CD14-positive monocyte (primary cell): ENCODE results near the gene SLC6A18. TPM values are rescaled to one million over a fixed set of nuclear protein-coding genes. Genes with fewer than 3 reads are reported as not detected.

Experiments used
- DNase-seq, 3 donors: peaks; one replicate each; pipeline ENCODE4 v3.0.0-alpha.2; 2011 to 2022
- H2AFZ ChIP-seq: 2 replicates; pipeline ENCODE4 v1.6.0; 2012; ENCODE audit warnings: mild to moderate bottlenecking, low read depth, low read length, inconsistent platforms; ENCODE audit not compliant: insufficient read depth, poor library complexity, severe bottlenecking
- H3K27ac ChIP-seq, 2 donors: 1 replicate in 1 of 2; 2 replicates in 1 of 2; pipeline ENCODE4 v1.5.1; 2012 to 2013; ENCODE audit warnings: low read length in 2 of 2, control low read depth in 1 of 2, inconsistent platforms in 1 of 2, low read depth in 1 of 2, mild to moderate bottlenecking in 1 of 2
- H3K27me3 ChIP-seq, 2 donors: one replicate each; pipeline versions ENCODE4 v1.6.0 to v1.6.1; 2011 to 2013; ENCODE audit warnings: low read length in 2 of 2; ENCODE audit not compliant: control insufficient read depth in 2 of 2, insufficient read depth in 2 of 2
- H3K36me3 ChIP-seq, 2 donors: replicated peaks in 1 of 2; 1 replicate in 1 of 2; 2 replicates in 1 of 2; pipeline versions ENCODE4 v1.5.1 to v1.6.1; 2012 to 2013; ENCODE audit warnings: low read length in 2 of 2, control low read depth in 1 of 2, inconsistent platforms in 1 of 2, mild to moderate bottlenecking in 1 of 2; ENCODE audit not compliant: insufficient read depth in 2 of 2, control insufficient read depth in 1 of 2
- H3K4me1 ChIP-seq, 2 donors: 1 replicate in 1 of 2; 2 replicates in 1 of 2; pipeline versions ENCODE4 v1.5.1 to v1.6.1; 2012 to 2013; ENCODE audit warnings: low read length in 2 of 2, control low read depth in 1 of 2, inconsistent platforms in 1 of 2, mild to moderate bottlenecking in 1 of 2, moderate library complexity in 1 of 2; ENCODE audit not compliant: insufficient read depth in 2 of 2, control insufficient read depth in 1 of 2
- H3K4me2 ChIP-seq: replicated peaks from 2 replicates; pipeline ENCODE3; 2012; ENCODE audit warnings: low read length, moderate library complexity, mild to moderate bottlenecking; ENCODE audit not compliant: poor library complexity, severe bottlenecking; ENCODE audit errors: extremely low read depth
- H3K4me3 ChIP-seq, 3 experiments: fragments of 200-600 bp in 1 of 3; sonication (generic) in 1 of 3; replicated peaks in 1 of 3; 1 replicate in 2 of 3; 2 replicates in 1 of 3; pipeline ENCODE4 v1.5.1; 2011 to 2013; ENCODE audit warnings: low read length in 3 of 3, mild to moderate bottlenecking in 3 of 3, control low read depth in 2 of 3, low read depth in 2 of 3, inconsistent platforms in 1 of 3, moderate library complexity in 1 of 3
- H3K79me2 ChIP-seq: 2 replicates; pipeline ENCODE4 v1.6.0; 2012; ENCODE audit warnings: mild to moderate bottlenecking, control low read depth, inconsistent platforms, low read length, moderate library complexity; ENCODE audit not compliant: insufficient read depth
- H3K9ac ChIP-seq: 2 replicates; pipeline ENCODE4 v1.6.0; 2017; ENCODE audit warnings: low read length, mild to moderate bottlenecking; ENCODE audit not compliant: insufficient read depth, poor library complexity, severe bottlenecking
- H3K9me3 ChIP-seq, 2 donors: replicated peaks in 1 of 2; 1 replicate in 1 of 2; 2 replicates in 1 of 2; pipeline versions ENCODE4 v1.5.1 to v1.6.1; 2012 to 2013; ENCODE audit warnings: low read length in 2 of 2, control low read depth in 1 of 2; ENCODE audit not compliant: control insufficient read depth in 1 of 2, insufficient read depth in 1 of 2
- H4K20me1 ChIP-seq: 2 replicates; pipeline ENCODE4 v1.6.0; 2012; ENCODE audit warnings: mild to moderate bottlenecking, low read length, control low read depth, moderate library complexity; ENCODE audit not compliant: insufficient read depth
- H3K27ac Mint-ChIP-seq, 7 donors: one replicate each; pipeline ENCODE4 v1.8.0; 2020; ENCODE audit warnings: mild to moderate bottlenecking in 7 of 7, mixed read lengths in 7 of 7, moderate library complexity in 6 of 7, inconsistent platforms in 2 of 7
- H3K27me3 Mint-ChIP-seq, 3 donors: one replicate each; pipeline ENCODE4 v1.8.0; 2021 to 2022; ENCODE audit warnings: low read depth in 3 of 3, mild to moderate bottlenecking in 3 of 3, mixed read lengths in 3 of 3, moderate library complexity in 3 of 3, inconsistent platforms in 1 of 3
- H3K36me3 Mint-ChIP-seq, 2 donors: one replicate each; pipeline ENCODE4 v1.8.0; 2020; ENCODE audit warnings: mixed read lengths in 2 of 2, inconsistent platforms in 1 of 2, mild to moderate bottlenecking in 1 of 2
- H3K4me1 Mint-ChIP-seq: one replicate; pipeline ENCODE4 v1.8.0; 2020; ENCODE audit warnings: mild to moderate bottlenecking, mixed read lengths
- H3K4me3 Mint-ChIP-seq, 2 donors: one replicate each; pipeline ENCODE4 v1.8.0; 2020; ENCODE audit warnings: mild to moderate bottlenecking in 2 of 2, mixed read lengths in 2 of 2, moderate library complexity in 1 of 2
- H3K9me3 Mint-ChIP-seq, 7 donors: one replicate each; pipeline ENCODE4 v1.8.0; 2020 to 2022; ENCODE audit warnings: mixed read lengths in 7 of 7, mild to moderate bottlenecking in 6 of 7, moderate library complexity in 6 of 7, inconsistent platforms in 2 of 7
- WGBS: methylation state at CpG from one replicate; pipeline ENCODE4 v1.1.5; 2013; ENCODE audit warnings: missing lambda C conversion rate; ENCODE audit not compliant: insufficient coverage; 5-methylcytosine and 5-hydroxymethylcytosine counted together
- intact Hi-C, 2 donors: fragments of 100-400 bp; cut with micrococcal nuclease; formaldehyde crosslinking; loops; one replicate each; pipeline versions ENCODE4 v1.15.0 to v1.15.1; 2023
- polyA plus RNA-seq, 3 donors: library from polyadenylated mRNA; depleted of rRNA in 1 of 3; unstranded in 2 of 3; stranded (reverse) in 1 of 3; fragments of 300-500 nt in 2 of 3; fragments of >200 nt in 1 of 3; fragmentation: Illumina TruSeq in 2 of 3; gene quantifications; 1 replicate in 2 of 3; 2 replicates in 1 of 3; pipeline ENCODE4 v1.2.3, GENCODE V29; 2012 to 2021
- TF ChIP-seq, protein P1 (sequence below): fragments of 200-600 bp; IDR thresholded peaks from one replicate; pipeline ENCODE4 v1.8.0; 2022; ENCODE audit warnings: antibody characterized with exemption, mild to moderate bottlenecking

The SLC6A18 gene
- polyA plus RNA-seq, 3 donors, result not detected

GRCh38 chr5:1195439-1195838, 29.7 kb upstream of the SLC6A18 start:
- H3K4me2 ChIP-seq, result no peak overlapping the region
- H4K20me1 ChIP-seq, result no peaks in the 10 kb centered on the region
- no peak overlapping the region for H3K4me3 Mint-ChIP-seq
- H3K9ac ChIP-seq, result no peak overlapping the region
- H3K4me1 Mint-ChIP-seq, result peaks cover 2% of the 10 kb centered on the region
- H3K36me3 Mint-ChIP-seq, result no peaks in the 10 kb centered on the region
- peaks cover 6 to 14% (median 8%) of the 10 kb centered on the region in 3 donors for H3K27me3 Mint-ChIP-seq
- no peaks in the 10 kb centered on the region for H3K9me3 Mint-ChIP-seq
- no peaks in the 10 kb centered on the region for H3K36me3 ChIP-seq
- no peak for DNase-seq
- no peak overlapping the region for H2AFZ ChIP-seq
- H3K27ac Mint-ChIP-seq, result no peak overlapping the region
- TF ChIP-seq, protein P1, sequence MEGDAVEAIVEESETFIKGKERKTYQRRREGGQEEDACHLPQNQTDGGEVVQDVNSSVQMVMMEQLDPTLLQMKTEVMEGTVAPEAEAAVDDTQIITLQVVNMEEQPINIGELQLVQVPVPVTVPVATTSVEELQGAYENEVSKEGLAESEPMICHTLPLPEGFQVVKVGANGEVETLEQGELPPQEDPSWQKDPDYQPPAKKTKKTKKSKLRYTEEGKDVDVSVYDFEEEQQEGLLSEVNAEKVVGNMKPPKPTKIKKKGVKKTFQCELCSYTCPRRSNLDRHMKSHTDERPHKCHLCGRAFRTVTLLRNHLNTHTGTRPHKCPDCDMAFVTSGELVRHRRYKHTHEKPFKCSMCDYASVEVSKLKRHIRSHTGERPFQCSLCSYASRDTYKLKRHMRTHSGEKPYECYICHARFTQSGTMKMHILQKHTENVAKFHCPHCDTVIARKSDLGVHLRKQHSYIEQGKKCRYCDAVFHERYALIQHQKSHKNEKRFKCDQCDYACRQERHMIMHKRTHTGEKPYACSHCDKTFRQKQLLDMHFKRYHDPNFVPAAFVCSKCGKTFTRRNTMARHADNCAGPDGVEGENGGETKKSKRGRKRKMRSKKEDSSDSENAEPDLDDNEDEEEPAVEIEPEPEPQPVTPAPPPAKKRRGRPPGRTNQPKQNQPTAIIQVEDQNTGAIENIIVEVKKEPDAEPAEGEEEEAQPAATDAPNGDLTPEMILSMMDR, result no peak
- H3K79me2 ChIP-seq, result no peaks in the 10 kb centered on the region
- H3K4me3 ChIP-seq, result no peak overlapping the region
- intact Hi-C loops, result no loop called here
- H3K27ac ChIP-seq, result no peak overlapping the region
- 81% methylated on average over 5 of the region's 5 CpGs for WGBS
- no peaks in the 10 kb centered on the region for H3K4me1 ChIP-seq
- H3K9me3 ChIP-seq, result no peaks in the 10 kb centered on the region
- H3K27me3 ChIP-seq, result no peaks in the 10 kb centered on the region

DNA sequence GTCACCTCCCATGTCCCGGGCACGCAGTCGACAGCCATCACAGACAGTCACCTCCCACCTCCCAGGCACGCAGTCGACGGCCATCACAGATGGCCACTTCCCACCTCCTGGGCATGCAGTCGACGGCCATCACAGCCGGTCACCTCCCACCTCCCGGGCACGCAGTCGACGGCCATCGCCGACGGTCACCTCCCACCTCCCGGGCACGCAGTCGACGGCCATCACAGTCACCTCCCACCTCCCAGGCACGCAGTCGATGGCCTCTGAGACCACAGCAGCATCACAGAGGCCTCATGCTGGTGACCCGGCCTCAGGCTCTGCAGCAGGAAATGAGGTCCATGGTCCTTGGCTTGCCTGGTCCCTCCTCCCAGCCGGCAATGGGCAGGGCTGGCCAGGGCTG, 29.3 kb upstream of the SLC6A18 start:
- intact Hi-C loops, result no loop called here
- no peak for DNase-seq
- Histone ChIP-seq H2AFZ (no peak overlapping the region), H3K9me3 (no peaks in the 10 kb centered on the region), H3K4me1 (no peaks in the 10 kb centered on the region), H3K4me2 (no peak overlapping the region), H3K36me3 (no peaks in the 10 kb centered on the region), H3K79me2 (no peaks in the 10 kb centered on the region), H3K27ac (no peak overlapping the region), H4K20me1 (no peaks in the 10 kb centered on the region), H3K4me3 (no peak overlapping the region), H3K9ac (no peak overlapping the region), H3K27me3 (no peaks in the 10 kb centered on the region)
- H3K4me3 Mint-ChIP-seq, result no peak overlapping the region
- H3K9me3 Mint-ChIP-seq, result no peaks in the 10 kb centered on the region
- peaks cover 6 to 13% (median 8%) of the 10 kb centered on the region in 3 donors for H3K27me3 Mint-ChIP-seq
- H3K4me1 Mint-ChIP-seq, result peaks cover under 1% of the 10 kb centered on the region
- H3K36me3 Mint-ChIP-seq, result no peaks in the 10 kb centered on the region
- 93% methylated on average over 14 of the region's 24 CpGs for WGBS
- TF ChIP-seq, protein P1, result no peak
- no peak overlapping the region for H3K27ac Mint-ChIP-seq
